SK-N-SH treated with all-trans-retinoic acid at 6 μM for 48 hours (cell line): ENCODE results near the gene STK32B.

Experiments
- ATAC-seq: fragments of 200-7000 bp; cut with Tn5 transposase; 3 replicates; pipeline ENCODE4 v1.9.1; 2020; ENCODE audit warnings: mild to moderate bottlenecking, moderate library complexity
- ARNTL ChIP-seq: fragments of 450-650 bp; formaldehyde crosslinking; IDR thresholded peaks from 2 replicates; pipeline ENCODE4 v1.5.0; 2020; ENCODE audit warnings: low read depth, mild to moderate bottlenecking, moderate library complexity, borderline replicate concordance
- BACH2 ChIP-seq: fragments of 250-450 bp; sonication (Bioruptor Pico); IDR thresholded peaks from 2 replicates; pipeline ENCODE4 v1.9.0; 2021; ENCODE audit warnings: mild to moderate bottlenecking, borderline replicate concordance
- CREB5 ChIP-seq: fragments of 250-450 bp; sonication (Bioruptor Pico); IDR thresholded peaks from 2 replicates; pipeline ENCODE4 v1.5.1; 2020; ENCODE audit warnings: low read depth, mild to moderate bottlenecking, moderate library complexity
- CSDC2 ChIP-seq: fragments of 250-450 bp; sonication (Bioruptor Pico); IDR thresholded peaks from 2 replicates; pipeline ENCODE4 v1.5.0; 2020; ENCODE audit warnings: mild to moderate bottlenecking, moderate library complexity
- CSRNP3 ChIP-seq: fragments of 250-450 bp; sonication (Bioruptor Pico); IDR thresholded peaks from 2 replicates; pipeline ENCODE4 v1.5.1; 2021; ENCODE audit warnings: mild to moderate bottlenecking, moderate library complexity
- ESRRG ChIP-seq: fragments of 250-450 bp; sonication (Bioruptor Pico); IDR thresholded peaks from 2 replicates; pipeline ENCODE4 v1.6.1; 2021; ENCODE audit warnings: mild to moderate bottlenecking
- GLIS3 ChIP-seq: fragments of 250-450 bp; sonication (Bioruptor Pico); IDR thresholded peaks from 2 replicates; pipeline ENCODE4 v1.5.0; 2020; ENCODE audit warnings: mild to moderate bottlenecking, moderate library complexity
- ISL1 ChIP-seq: fragments of 250-450 bp; sonication (Bioruptor Pico); IDR thresholded peaks from 2 replicates; pipeline ENCODE4 v2.1.2; 2022; ENCODE audit warnings: mild to moderate bottlenecking, moderate library complexity
- OSR1 ChIP-seq: fragments of 250-450 bp; sonication (Bioruptor Pico); IDR thresholded peaks from 2 replicates; pipeline ENCODE4 v1.8.0; 2022; ENCODE audit warnings: moderate library complexity, mild to moderate bottlenecking, inconsistent platforms
- PATZ1 ChIP-seq: fragments of 250-450 bp; sonication (Bioruptor Pico); IDR thresholded peaks from 2 replicates; pipeline ENCODE4 v1.8.0; 2020; ENCODE audit warnings: mild to moderate bottlenecking, moderate library complexity, borderline replicate concordance
- POU6F1 ChIP-seq: fragments of 250-450 bp; sonication (Bioruptor Pico); IDR thresholded peaks from 2 replicates; pipeline ENCODE4 v1.8.0; 2021; ENCODE audit warnings: low read depth, mild to moderate bottlenecking, moderate library complexity, borderline replicate concordance
- PPARA ChIP-seq: fragments of 250-450 bp; sonication (Bioruptor Pico); IDR thresholded peaks from 2 replicates; pipeline ENCODE4 v1.5.0; 2020; ENCODE audit warnings: mild to moderate bottlenecking, borderline replicate concordance
- SNAI2 ChIP-seq: fragments of 250-450 bp; sonication (Bioruptor Pico); IDR thresholded peaks from 2 replicates; pipeline ENCODE4 v1.5.0; 2020; ENCODE audit warnings: mild to moderate bottlenecking, moderate library complexity
- TCF4 ChIP-seq: fragments of 250-450 bp; sonication (Bioruptor Pico); IDR thresholded peaks from 2 replicates; pipeline ENCODE4 v1.8.0; 2021; ENCODE audit warnings: mild to moderate bottlenecking, moderate library complexity, borderline replicate concordance
- TOX ChIP-seq: fragments of 250-450 bp; sonication (Bioruptor Pico); IDR thresholded peaks from 2 replicates; pipeline ENCODE4 v1.8.0; 2021; ENCODE audit warnings: mild to moderate bottlenecking, moderate library complexity, borderline replicate concordance
- TSHZ2 ChIP-seq: fragments of 250-450 bp; sonication (Bioruptor Pico); IDR thresholded peaks from 2 replicates; pipeline ENCODE4 v1.5.0; 2020; ENCODE audit warnings: mild to moderate bottlenecking, moderate library complexity
- ZC3H10 ChIP-seq: fragments of 250-450 bp; sonication (Bioruptor Pico); IDR thresholded peaks from 2 replicates; pipeline ENCODE4 v1.5.1; 2021; ENCODE audit warnings: mild to moderate bottlenecking, moderate library complexity
- ZFP3 ChIP-seq: fragments of 250-450 bp; sonication (Bioruptor Pico); IDR thresholded peaks from 2 replicates; pipeline ENCODE4 v1.5.0; 2020; ENCODE audit warnings: mild to moderate bottlenecking, moderate library complexity
- ZFP30 ChIP-seq: fragments of 450-650 bp; formaldehyde crosslinking; IDR thresholded peaks from 2 replicates; pipeline ENCODE4 v1.5.0; 2022; ENCODE audit warnings: mild to moderate bottlenecking, moderate library complexity
- ZNF565 ChIP-seq: fragments of 450-650 bp; formaldehyde crosslinking; conservative IDR thresholded peaks from 2 replicates; pipeline ENCODE4 v1.5.0; 2020; ENCODE audit warnings: low read depth, mild to moderate bottlenecking, moderate library complexity
- ZNF70 ChIP-seq: fragments of 450-650 bp; formaldehyde crosslinking; IDR thresholded peaks from 2 replicates; pipeline ENCODE4 v1.5.0; 2020; ENCODE audit warnings: mild to moderate bottlenecking, moderate library complexity
- ZNF8 ChIP-seq: fragments of 450-650 bp; formaldehyde crosslinking; IDR thresholded peaks from 2 replicates; pipeline ENCODE4 v1.5.0; 2020; ENCODE audit warnings: mild to moderate bottlenecking, moderate library complexity

The STK32B gene

GRCh38 chr4:5541169-5541568 is 489.9 kb downstream of the STK32B start (continued):
- no peak for TF ChIP-seq ZC3H10 (CRISPR knock-in tag)

- no peak for ATAC-seq
- TF ChIP-seq ZFP30 (CRISPR knock-in tag), result no peak
- TF ChIP-seq ZNF565 (CRISPR knock-in tag), result no peak
- no peak for TF ChIP-seq TOX
- TF ChIP-seq OSR1 (CRISPR knock-in tag), result no peak
- no peak for TF ChIP-seq ISL1 (CRISPR knock-in tag)
- TF ChIP-seq ZC3H10 (CRISPR knock-in tag), result no peak
- TF ChIP-seq SNAI2 (CRISPR knock-in tag), result no peak
- no peak for TF ChIP-seq GLIS3 (CRISPR knock-in tag)
- no peak for TF ChIP-seq POU6F1
- TF ChIP-seq ZNF8 (CRISPR knock-in tag), result no peak
- TF ChIP-seq CSDC2, result no peak
- TF ChIP-seq CREB5 (CRISPR knock-in tag), result no peak
- TF ChIP-seq BACH2, result no peak
- TF ChIP-seq ARNTL (CRISPR knock-in tag), result no peak
- no peak for TF ChIP-seq CSRNP3 (CRISPR knock-in tag)
- TF ChIP-seq TSHZ2 (CRISPR knock-in tag), result no peak
- TF ChIP-seq PPARA (CRISPR knock-in tag), result no peak
- TF ChIP-seq ESRRG, result no peak
- no peak for TF ChIP-seq TCF4 (CRISPR knock-in tag)
- no peak for TF ChIP-seq ZNF70 (CRISPR knock-in tag)
Measured at GRCh38 chr4:5543681-5544080, 492.4 kb downstream of the STK32B start.

- ATAC-seq, result no peak
- TF ChIP-seq PATZ1 (no peak), ZNF8 (CRISPR knock-in tag) (no peak), BACH2 (no peak), GLIS3 (CRISPR knock-in tag) (no peak), ZC3H10 (CRISPR knock-in tag) (no peak), TCF4 (CRISPR knock-in tag) (no peak), TSHZ2 (CRISPR knock-in tag) (no peak), ISL1 (CRISPR knock-in tag) (no peak), ZNF565 (CRISPR knock-in tag) (no peak), ARNTL (CRISPR knock-in tag) (no peak), ZFP3 (no peak), CSRNP3 (CRISPR knock-in tag) (no peak), ZNF70 (CRISPR knock-in tag) (no peak), ESRRG (no peak)
Measured at GRCh38 chr4:5544762-5545161, 493.5 kb downstream of the STK32B start.
